NCI-H82 (cell line): ENCODE data around the gene SYT1.

ENCODE experiments used
- DNase-seq: peaks from one replicate; lab custom pipeline; 2025; lab: John Stamatoyannopoulos, UW

Gene SYT1

GRCh38 chr12:79441534-79441933 is 577.0 kb downstream of the SYT1 start:
- DNase-seq = no peak

- no peak for DNase-seq
Measured at GRCh38 chr12:79442396-79442795, 577.8 kb downstream of the SYT1 start.

DNA sequence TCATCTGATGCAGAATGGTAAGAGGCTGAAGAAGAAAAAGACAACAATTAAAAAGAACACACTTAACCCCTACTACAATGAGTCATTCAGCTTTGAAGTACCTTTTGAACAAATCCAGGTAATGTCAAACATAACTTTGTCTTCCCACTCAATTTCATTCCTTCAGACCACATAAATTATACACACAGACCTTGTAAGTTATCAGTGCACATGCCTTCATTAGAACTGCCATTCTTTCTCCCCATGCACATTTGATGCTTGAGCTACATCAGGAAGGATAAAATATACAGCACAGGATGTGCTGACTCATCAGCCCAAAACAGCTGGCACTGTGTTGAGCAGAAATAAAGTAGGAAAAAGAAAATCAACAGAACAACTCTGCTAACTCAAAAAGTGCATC is 579.5 kb downstream of the SYT1 start:
- DNase-seq = no peak

DNA sequence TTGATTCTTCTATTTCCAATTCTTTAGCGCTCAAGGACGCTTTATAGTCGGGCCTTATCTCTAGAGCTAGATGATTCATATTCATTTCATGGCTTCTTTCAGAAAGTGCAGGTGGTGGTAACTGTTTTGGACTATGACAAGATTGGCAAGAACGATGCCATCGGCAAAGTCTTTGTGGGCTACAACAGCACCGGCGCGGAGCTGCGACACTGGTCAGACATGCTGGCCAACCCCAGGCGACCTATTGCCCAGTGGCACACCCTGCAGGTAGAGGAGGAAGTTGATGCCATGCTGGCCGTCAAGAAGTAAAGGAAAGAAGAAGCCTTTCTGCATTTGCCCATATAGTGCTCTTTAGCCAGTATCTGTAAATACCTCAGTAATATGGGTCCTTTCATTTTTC is 584.2 kb downstream of the SYT1 start:
- no peak for DNase-seq

- DNase-seq = no peak
Measured at GRCh38 chr12:79451365-79451764, 586.8 kb downstream of the SYT1 start.

DNA sequence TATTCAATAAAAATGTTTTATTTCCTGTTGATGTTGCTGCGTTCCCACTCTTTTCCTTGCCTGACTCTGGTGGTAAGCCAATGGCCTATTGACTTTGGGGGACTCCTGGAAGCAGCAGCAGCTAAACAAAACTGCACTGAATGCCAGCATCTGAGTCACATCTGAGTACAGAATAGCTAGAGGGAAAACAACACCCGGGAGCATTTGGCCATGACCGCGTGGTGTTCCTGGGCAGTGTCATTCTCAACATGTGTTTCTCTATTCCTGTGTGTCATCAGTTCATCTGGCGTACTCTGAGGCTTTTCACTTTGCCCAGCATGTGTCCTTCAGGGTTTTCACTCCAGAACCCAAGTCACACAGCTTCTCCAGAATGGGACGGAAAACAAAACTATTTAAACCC is 587.4 kb downstream of the SYT1 start:
- DNase-seq = no peak

DNA sequence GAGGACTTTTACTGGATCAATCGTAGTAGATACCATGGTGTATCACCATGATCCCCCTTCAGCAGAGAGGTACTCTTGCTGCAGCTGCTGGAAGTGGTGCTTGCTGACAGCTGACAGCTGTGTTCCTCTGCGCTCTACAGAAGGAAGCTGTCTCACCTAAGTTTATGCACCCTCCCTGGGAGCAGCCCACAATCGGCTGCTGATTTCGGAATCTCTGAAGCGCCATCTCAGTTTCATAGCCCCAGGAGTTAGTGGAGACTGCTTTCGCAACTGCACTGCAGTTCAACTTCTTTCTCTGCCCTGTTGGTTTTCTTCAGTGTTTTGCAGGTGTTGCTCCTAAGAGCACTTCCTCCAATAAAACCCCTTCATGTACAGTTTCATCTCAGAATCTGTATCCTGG is 588.3 kb downstream of the SYT1 start:
- DNase-seq = no peak

- DNase-seq = peak; percentile 2
Measured at GRCh38 chr12:79453820-79454219, 589.2 kb downstream of the SYT1 start.

GRCh38 chr12:79454338-79454843 is 589.8 kb downstream of the SYT1 start:
- no peak for DNase-seq

DNA sequence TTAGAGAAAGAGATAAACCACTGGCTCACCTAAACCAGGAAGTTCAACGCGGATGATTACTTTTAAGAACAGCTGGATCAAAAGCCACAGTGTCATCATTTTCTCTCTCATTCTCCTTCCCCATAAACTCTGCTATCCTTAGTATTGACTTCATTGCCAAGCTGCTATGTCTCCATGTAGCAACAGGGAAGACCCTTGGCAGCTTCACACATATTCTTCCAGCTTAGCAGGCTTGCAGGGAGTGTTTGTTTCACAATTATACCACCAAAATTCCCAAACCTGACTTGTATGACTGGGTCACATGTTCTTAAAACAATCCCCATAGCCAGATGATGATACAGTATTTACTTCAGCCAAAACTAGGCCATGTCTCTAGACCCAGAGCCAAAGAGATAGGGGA is 590.7 kb downstream of the SYT1 start:
- no peak for DNase-seq

GRCh38 chr12:79482323-79482722 is 617.7 kb downstream of the SYT1 start:
- DNase-seq = no peak

GRCh38 chr12:79482921-79483320 is 618.3 kb downstream of the SYT1 start:
- no peak for DNase-seq

DNA sequence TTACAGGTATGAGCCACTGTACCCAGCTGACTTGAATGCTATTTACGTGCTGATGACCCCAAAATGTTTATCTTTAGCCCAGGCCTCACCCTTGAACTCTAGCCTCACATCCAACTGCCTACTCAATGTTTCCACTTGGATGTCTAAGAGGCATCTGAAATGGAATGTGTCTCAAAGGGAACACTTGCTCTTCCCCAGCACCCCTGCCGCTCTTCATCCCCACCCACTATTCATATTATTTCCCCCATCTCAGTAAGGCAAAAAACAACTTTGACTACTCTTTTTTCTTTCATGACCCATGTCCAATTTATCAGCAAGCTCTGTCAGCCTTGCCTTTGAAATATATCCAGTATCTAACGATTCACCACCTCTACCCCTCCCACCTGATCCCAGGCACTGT is 621.6 kb downstream of the SYT1 start:
- DNase-seq = no peak

- DNase-seq = no peak
Measured at GRCh38 chr12:79487386-79488110, 623.0 kb downstream of the SYT1 start.
